Stimulated activated CD8-positive, alpha-beta memory T cell treated with anti-CD3 and anti-CD28 coated beads, Interleukin-2, amount 100 ng/mL, for 1 hour (primary cell): ENCODE measurements around the gene CMYA5.
"Not testable (repeated sequence)": the region's sequence is repeated elsewhere in the genome, so short reads cannot be mapped to it uniquely, and the experiment has no call there.

ENCODE experiments used
- DNase-seq, 2 donors: peaks; one replicate each; pipeline ENCODE4 v3.0.0-alpha.2; 2020; ENCODE audit warnings: low read depth in 2 of 2

The CMYA5 gene

GRCh38 chr5:79702606-79703380 lies 13.2 kb downstream of the CMYA5 start:
- DNase-seq, result peak in 1 of 2 donors; percentile 9

- no peak for DNase-seq
These were observed 13.7 kb downstream of the CMYA5 start for GRCh38 chr5:79703381-79703645.

- no peak for DNase-seq
These were observed 14.9 kb downstream of the CMYA5 start for GRCh38 chr5:79704553-79704952.

GRCh38 chr5:79705632-79706031 lies 16.0 kb downstream of the CMYA5 start:
- no peak for DNase-seq

- not testable (repeated sequence) for DNase-seq
These were observed 16.7 kb downstream of the CMYA5 start for GRCh38 chr5:79706317-79706716.

- no peak for DNase-seq
These were observed 17.9 kb downstream of the CMYA5 start for GRCh38 chr5:79707535-79707934.

- DNase-seq, result no peak
These were observed 23.1 kb downstream of the CMYA5 start for GRCh38 chr5:79712741-79713140.

- DNase-seq, result no peak
These were observed 24.1 kb downstream of the CMYA5 start for GRCh38 chr5:79713727-79714126.

GRCh38 chr5:79716839-79717238 lies 27.2 kb downstream of the CMYA5 start:
- no peak for DNase-seq

- no peak for DNase-seq
These were observed 30.5 kb downstream of the CMYA5 start for GRCh38 chr5:79720096-79720495.

- no peak for DNase-seq
These were observed 38.1 kb downstream of the CMYA5 start for GRCh38 chr5:79727451-79728355.

- no peak for DNase-seq
These were observed 38.8 kb downstream of the CMYA5 start for GRCh38 chr5:79728396-79728795.

- no peak for DNase-seq
These were observed 40.0 kb downstream of the CMYA5 start for GRCh38 chr5:79729679-79730078.

- no peak for DNase-seq
These were observed 40.9 kb downstream of the CMYA5 start for GRCh38 chr5:79730564-79730963.

- no peak for DNase-seq
These were observed 42.1 kb downstream of the CMYA5 start for GRCh38 chr5:79731775-79732174.

GRCh38 chr5:79736528-79737514 lies 47.2 kb downstream of the CMYA5 start:
- DNase-seq, result no peak

GRCh38 chr5:79738349-79738748 lies 48.7 kb downstream of the CMYA5 start:
- DNase-seq, result no peak

GRCh38 chr5:79742549-79743136 lies 53.0 kb downstream of the CMYA5 start:
- no peak for DNase-seq

GRCh38 chr5:79743846-79744605 lies 54.4 kb downstream of the CMYA5 start:
- no peak for DNase-seq

GRCh38 chr5:79745255-79745654 lies 55.6 kb downstream of the CMYA5 start:
- no peak for DNase-seq
